Keratinocyte (primary cell): ENCODE measurements around the gene CGB5.

ENCODE experiments used
- CTCF ChIP-seq, 3 experiments: IDR thresholded peaks in 1 of 3; conservative IDR thresholded peaks in 1 of 3; optimal IDR thresholded peaks in 1 of 3; 2 replicates in 2 of 3; 3 replicates in 1 of 3; pipeline versions ENCODE3 to v1.5.1; 2011; ENCODE audit warnings: low read length in 3 of 3, mild to moderate bottlenecking in 3 of 3, moderate library complexity in 2 of 3, control low read depth in 1 of 3, inconsistent platforms in 1 of 3; ENCODE audit not compliant: insufficient read depth in 2 of 3; ENCODE audit errors: extremely low read depth in 1 of 3
- EZH2 ChIP-seq: IDR thresholded peaks from one replicate; pipeline ENCODE4 v1.6.1; 2012; ENCODE audit warnings: inconsistent platforms, mild to moderate bottlenecking, low read length, moderate library complexity

GRCh38 chr19:49059053-49059452, 15.4 kb downstream of the CGB5 start:
- TF ChIP-seq CTCF (optimal IDR thresholded peaks at IDR 0.05 in 1 of 3, IDR thresholded peaks at IDR 0.05 in 1 of 3, conservative IDR thresholded peaks at IDR 0.05 in 1 of 3; ENCODE audit: extremely low read depth in 1 of 3, insufficient read depth in 2 of 3, low read length in 3 of 3) = no peak
- no peak for TF ChIP-seq EZH2
